Psoas muscle (tissue), 8 donors: ENCODE measurements around the gene BTLA. TPM values are rescaled to one million over a fixed set of nuclear protein-coding genes. Genes with fewer than 3 reads are reported as not detected.

Source experiments
- ATAC-seq, 4 donors: fragments of 200-7000 bp; cut with Tn5 transposase; one replicate each; pipeline ENCODE4 v1.9.1; 2020; ENCODE audit warnings: moderate library complexity in 3 of 4, mild to moderate bottlenecking in 2 of 4
- DNase-seq, 2 donors: peaks; one replicate each; pipeline ENCODE4 v3.0.0-alpha.2; 2020
- H3K27ac ChIP-seq: fragments of 200-600 bp; one replicate; pipeline ENCODE4 v1.8.0; 2022
- H3K27me3 ChIP-seq, 3 donors: fragments of 200-600 bp in 1 of 3; one replicate each; pipeline versions ENCODE4 v1.6.1 to v1.8.0; 2013 to 2022; ENCODE audit warnings: low read length in 2 of 3, mild to moderate bottlenecking in 2 of 3, moderate library complexity in 1 of 3; ENCODE audit not compliant: insufficient read depth in 3 of 3
- H3K36me3 ChIP-seq, 2 donors: fragments of 200-600 bp in 1 of 2; one replicate each; pipeline versions ENCODE4 v1.6.1 to v1.8.0; 2013 to 2022; ENCODE audit warnings: low read depth in 1 of 2, mild to moderate bottlenecking in 1 of 2, moderate library complexity in 1 of 2; ENCODE audit not compliant: insufficient read depth in 1 of 2
- H3K4me1 ChIP-seq: fragments of 200-600 bp; one replicate; pipeline ENCODE4 v1.8.0; 2022
- H3K4me3 ChIP-seq: fragments of 200-600 bp; one replicate; pipeline ENCODE4 v1.8.0; 2022; ENCODE audit warnings: mild to moderate bottlenecking
- H3K9me3 ChIP-seq: fragments of 200-600 bp; one replicate; pipeline ENCODE4 v1.8.0; 2022
- CTCF ChIP-seq: fragments of 200-600 bp; IDR thresholded peaks from one replicate; pipeline ENCODE4 v1.8.0; 2022; ENCODE audit warnings: antibody characterized with exemption
- WGBS, 3 donors: extraction: QIAGEN DNeasy Blood & Tissue Kit; methylation state at CpG; one replicate each; pipeline versions ENCODE4 v1.1.6 to v1.1.7; 2013; 5-methylcytosine and 5-hydroxymethylcytosine counted together
- intact Hi-C, 2 donors: fragments of 100-400 bp; cut with DNase I; formaldehyde crosslinking; loops; one replicate each; pipeline versions ENCODE4 v1.11.0 to v1.14.2; 2022
- polyA plus RNA-seq, 3 donors: library from polyadenylated mRNA; stranded (reverse); fragments of 200-250 nt; gene quantifications; one replicate each; pipeline ENCODE4 v1.2.3, GENCODE V29; 2013
- total RNA-seq, 4 donors: library from RNA; stranded (reverse); fragmentation: NEBNext Ultra II Directional in 2 of 4; extraction: Animal tissue kit (Norgen Biotek cat#: 25700) in 2 of 4; gene quantifications; one replicate each; pipeline versions ENCODE4 v1.2.1 to v1.2.4, GENCODE V29; 2021 to 2023
- donor health status: healthy with polysubstance abuse.
- donor health status: DM: no; HTN: no; CAD: no; lungs with moderate emphysema.
- donor health status: Bipolar disorder and iron deficiency.
- donor health status: healthy.
- donor health status: DM: yes; HTN: yes; CAD: no.
- donor health status: DM: no; HTN: no; CAD: no.
- donor health status: DM: no; HTN: no; CAD: no.
- donor health status: DM: yes; HTN: yes; CAD: no.

Gene BTLA
- total and polyA plus RNA-seq, 7 donors, result 0.01 to 0.32 (median 0.13) TPM; not detected in 2

GRCh38 chr3:112417696-112418318 is 81.5 kb downstream of the BTLA start:
- no peak for ATAC-seq
- no peak for TF ChIP-seq CTCF
- Histone ChIP-seq H3K27me3 (no peaks in the 10 kb centered on the region), H3K27ac (no peak overlapping the region), H3K4me1 (no peaks in the 10 kb centered on the region), H3K4me3 (no peak overlapping the region), H3K36me3 (no peaks in the 10 kb centered on the region), H3K9me3 (no peaks in the 10 kb centered on the region)
- WGBS, 3 donors, result 85 to 89% (median 89%) methylated on average over 3 of the region's 3 CpGs
- intact Hi-C loops, result no loop called here
- DNase-seq, result no peak

- WGBS, 3 donors, result 90 to 92% (median 91%) methylated on average over 8 of the region's 8 CpGs
- TF ChIP-seq CTCF, result no peak
- H3K4me3 ChIP-seq, result no peak overlapping the region
- no peaks in the 10 kb centered on the region for H3K36me3 ChIP-seq
- H3K9me3 ChIP-seq, result no peaks in the 10 kb centered on the region
- no peak for DNase-seq
- H3K4me1 ChIP-seq, result no peaks in the 10 kb centered on the region
- H3K27me3 ChIP-seq, result no peaks in the 10 kb centered on the region
- H3K27ac ChIP-seq, result no peak overlapping the region
- ATAC-seq, result no peak
- intact Hi-C loops, result no loop called here
Measured at GRCh38 chr3:112416391-112417212, 82.7 kb downstream of the BTLA start.

GRCh38 chr3:112415390-112415789 is 83.9 kb downstream of the BTLA start:
- Histone ChIP-seq H3K27me3 (no peaks in the 10 kb centered on the region), H3K9me3 (no peaks in the 10 kb centered on the region), H3K27ac (no peak overlapping the region), H3K4me3 (no peak overlapping the region), H3K36me3 (no peaks in the 10 kb centered on the region), H3K4me1 (no peaks in the 10 kb centered on the region)
- no peak for DNase-seq
- TF ChIP-seq CTCF, result no peak
- no peak for ATAC-seq
- WGBS, 3 donors, result 95 to 96% (median 95%) methylated on average over 6 of the region's 6 CpGs
- intact Hi-C loops, result no loop called here

Other genes with a start within 250 kb of the BTLA start
- gene SLC9C1, start 205.3 kb downstream of the BTLA start, total RNA-seq, result under 1 TPM; 0.10 to 0.32 (median 0.19) TPM
- gene SLC9C1, start 205.3 kb downstream of the BTLA start, polyA plus RNA-seq, result under 1 TPM in 1 of 3 donors, not detected in 2; 0.01 TPM
- 1 to 10 TPM in 2 of 4 donors, under 1 TPM in 2; 0.59 to 1.5 (median 0.90) TPM for gene CD200, start 166.3 kb downstream of the BTLA start, total RNA-seq
- gene CD200, start 166.3 kb downstream of the BTLA start, polyA plus RNA-seq, result under 1 TPM; 0.67 to 0.75 (median 0.68) TPM
- gene ATG3, start 62.5 kb upstream of the BTLA start, total RNA-seq, result 10 to 100 TPM; 27.9 to 38.7 (median 31.7) TPM
- 10 to 100 TPM; 27.5 to 75.0 (median 47.5) TPM for gene ATG3, start 62.5 kb upstream of the BTLA start, polyA plus RNA-seq
- 10 to 100 TPM in 2 of 4 donors, 1 to 10 TPM in 2; 9.3 to 12.6 (median 10.5) TPM for gene SLC35A5, start 62.6 kb upstream of the BTLA start, total RNA-seq
- gene SLC35A5, start 62.6 kb upstream of the BTLA start, polyA plus RNA-seq, result 10 to 100 TPM in 2 of 3 donors, 1 to 10 TPM in 1; 7.1 to 15.4 (median 13.0) TPM
- gene CCDC80, start 141.7 kb upstream of the BTLA start, total RNA-seq, result 10 to 100 TPM; 12.2 to 53.5 (median 22.5) TPM
- gene CCDC80, start 141.7 kb upstream of the BTLA start, polyA plus RNA-seq, result 1 to 10 TPM; 1.3 to 4.6 (median 4.2) TPM